ENCODE measurements around the gene MGST1.
A peak's percentile ranks its signal among the peaks of the same experiment; 100 is the strongest.
"Not testable (repeated sequence)": the region's sequence is repeated elsewhere in the genome, so short reads cannot be mapped to it uniquely, and the experiment has no call there.

MGST1 gene

GRCh38 chr12:16361142-16361783 lies 13.8 kb downstream of the MGST1 start:
- no peak for TF ChIP-seq CTCF (conservative IDR thresholded peaks at IDR 0.05; ENCODE audit: low read depth, low read length)
- no peak overlapping the region for H3K4me3 ChIP-seq (ENCODE audit: low read depth, low read length)
- DNase-seq (ENCODE audit: low read depth): peak; percentile 33

DNA sequence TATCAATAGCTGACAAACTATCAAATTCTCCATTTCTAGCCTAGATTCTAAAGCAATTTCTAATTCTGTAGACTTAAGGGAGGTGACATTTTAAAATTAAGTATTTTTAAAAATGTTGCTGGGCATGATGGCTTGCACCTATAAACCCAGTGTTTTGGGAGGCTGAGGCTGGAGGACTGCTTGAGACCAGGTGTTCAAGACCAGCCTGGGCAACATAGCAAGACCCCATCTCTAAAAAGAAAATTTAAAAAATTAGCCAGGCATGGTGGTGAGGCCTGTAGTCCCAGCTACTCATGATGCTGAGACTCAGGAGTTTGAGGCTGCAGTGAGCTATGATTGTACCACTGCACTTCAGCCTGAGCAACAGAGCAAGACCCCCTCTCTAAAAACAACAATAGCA lies 15.1 kb downstream of the MGST1 start:
- no peak for TF ChIP-seq CTCF (conservative IDR thresholded peaks at IDR 0.05; ENCODE audit: low read depth, low read length)
- H3K4me3 ChIP-seq (ENCODE audit: low read depth, low read length): no peak overlapping the region
- DNase-seq (ENCODE audit: low read depth): no peak

DNA sequence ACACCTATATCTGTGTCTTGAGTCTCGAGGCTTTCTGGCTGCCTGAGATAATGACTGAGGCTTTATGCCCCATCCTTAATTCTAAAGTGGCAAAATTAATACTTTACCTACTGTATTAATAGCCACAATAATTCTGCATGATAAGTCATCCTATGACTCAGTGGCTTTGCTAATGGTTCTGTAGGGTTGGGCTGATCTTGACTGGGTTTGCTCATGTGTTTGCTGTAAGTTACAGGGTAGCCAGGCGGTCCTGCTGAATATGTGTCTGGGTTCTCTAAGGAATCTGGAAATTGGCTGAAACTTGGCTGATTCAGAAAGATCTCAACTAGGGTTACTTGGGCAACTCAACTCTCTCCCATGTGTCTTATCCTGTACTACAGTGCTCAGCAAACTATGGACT lies 21.7 kb downstream of the MGST1 start:
- H3K4me3 ChIP-seq (ENCODE audit: low read depth, low read length): no peak overlapping the region
- no peak for TF ChIP-seq CTCF (conservative IDR thresholded peaks at IDR 0.05; ENCODE audit: low read depth, low read length)
- DNase-seq (ENCODE audit: low read depth): no peak

DNA sequence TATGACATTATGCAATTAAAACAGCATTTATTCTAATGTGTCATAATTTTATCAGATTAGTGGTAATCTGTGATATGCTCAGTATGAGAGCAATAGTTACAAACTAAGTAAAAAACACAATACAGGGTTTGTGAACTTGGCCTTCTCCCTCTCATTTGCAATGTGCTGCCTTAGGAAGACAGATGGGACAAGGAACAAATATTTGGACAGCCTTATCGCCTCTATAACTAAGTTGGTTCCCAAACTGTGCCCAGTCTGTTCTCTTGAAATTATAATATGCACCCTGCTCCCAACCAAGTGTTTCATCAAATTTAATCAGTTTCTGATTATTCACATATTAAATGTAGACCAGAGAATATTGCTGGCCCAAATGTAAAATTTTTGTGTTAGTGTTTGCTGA lies 22.7 kb downstream of the MGST1 start:
- DNase-seq (ENCODE audit: low read depth): no peak
- no peak for TF ChIP-seq CTCF (conservative IDR thresholded peaks at IDR 0.05; ENCODE audit: low read depth, low read length)
- H3K4me3 ChIP-seq (ENCODE audit: low read depth, low read length): no peak overlapping the region

DNA sequence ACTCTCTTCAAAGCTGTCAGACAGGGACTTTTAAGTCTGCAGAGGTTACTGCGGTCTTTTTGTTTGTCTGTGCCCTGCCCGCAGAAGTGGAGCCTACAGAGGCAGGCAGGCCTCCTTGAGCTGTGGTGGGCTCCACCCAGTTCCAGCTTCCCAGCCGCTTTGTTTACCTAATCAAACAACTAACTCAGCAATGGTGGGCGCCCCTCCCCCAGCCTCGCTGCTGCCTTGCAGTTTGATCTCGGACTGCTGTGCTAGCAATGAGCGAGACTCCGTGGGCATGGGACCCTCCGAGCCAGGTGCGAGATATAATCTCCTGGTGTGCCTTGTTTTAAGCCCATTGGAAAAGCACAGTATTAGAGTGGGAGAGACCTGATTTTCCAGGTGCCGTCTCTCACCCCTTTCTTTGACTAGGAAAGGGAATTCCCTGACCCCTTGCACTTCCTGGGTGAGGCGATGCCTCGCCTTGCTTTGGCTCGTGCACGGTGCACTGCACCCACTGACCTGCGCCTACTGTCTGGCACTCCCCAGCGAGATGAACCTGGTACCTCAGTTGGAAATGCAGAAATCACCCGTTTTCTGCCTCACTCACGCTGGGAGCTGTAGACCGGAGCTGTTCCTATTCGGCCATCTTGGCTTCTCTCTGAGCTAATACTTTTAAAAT lies 35.3 kb downstream of the MGST1 start:
- not testable (repeated sequence) for DNase-seq (ENCODE audit: low read depth); H3K4me3 ChIP-seq (ENCODE audit: low read depth, low read length)

DNA sequence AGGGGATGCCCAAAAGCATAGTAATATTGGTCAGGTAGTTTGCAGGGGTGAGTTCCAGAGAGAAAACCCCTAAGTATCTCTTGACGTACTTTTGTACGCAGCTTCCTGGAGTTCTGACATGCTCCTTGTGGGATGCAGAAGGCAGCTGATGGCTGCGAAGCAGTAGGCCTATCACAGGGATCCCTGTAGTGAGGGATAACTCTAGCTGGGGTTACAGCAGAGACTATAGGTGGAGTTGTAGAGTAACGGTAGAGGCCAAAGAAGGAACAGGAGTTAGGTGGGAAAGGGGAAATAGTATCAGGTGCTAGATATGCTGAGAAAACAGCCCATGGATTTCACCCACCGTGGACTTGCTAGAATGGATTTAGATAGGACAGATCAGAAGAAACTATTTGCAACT lies 37.3 kb downstream of the MGST1 start:
- DNase-seq (ENCODE audit: low read depth): no peak
- H3K4me3 ChIP-seq (ENCODE audit: low read depth, low read length): no peak overlapping the region
- no peak for TF ChIP-seq CTCF (conservative IDR thresholded peaks at IDR 0.05; ENCODE audit: low read depth, low read length)

DNA sequence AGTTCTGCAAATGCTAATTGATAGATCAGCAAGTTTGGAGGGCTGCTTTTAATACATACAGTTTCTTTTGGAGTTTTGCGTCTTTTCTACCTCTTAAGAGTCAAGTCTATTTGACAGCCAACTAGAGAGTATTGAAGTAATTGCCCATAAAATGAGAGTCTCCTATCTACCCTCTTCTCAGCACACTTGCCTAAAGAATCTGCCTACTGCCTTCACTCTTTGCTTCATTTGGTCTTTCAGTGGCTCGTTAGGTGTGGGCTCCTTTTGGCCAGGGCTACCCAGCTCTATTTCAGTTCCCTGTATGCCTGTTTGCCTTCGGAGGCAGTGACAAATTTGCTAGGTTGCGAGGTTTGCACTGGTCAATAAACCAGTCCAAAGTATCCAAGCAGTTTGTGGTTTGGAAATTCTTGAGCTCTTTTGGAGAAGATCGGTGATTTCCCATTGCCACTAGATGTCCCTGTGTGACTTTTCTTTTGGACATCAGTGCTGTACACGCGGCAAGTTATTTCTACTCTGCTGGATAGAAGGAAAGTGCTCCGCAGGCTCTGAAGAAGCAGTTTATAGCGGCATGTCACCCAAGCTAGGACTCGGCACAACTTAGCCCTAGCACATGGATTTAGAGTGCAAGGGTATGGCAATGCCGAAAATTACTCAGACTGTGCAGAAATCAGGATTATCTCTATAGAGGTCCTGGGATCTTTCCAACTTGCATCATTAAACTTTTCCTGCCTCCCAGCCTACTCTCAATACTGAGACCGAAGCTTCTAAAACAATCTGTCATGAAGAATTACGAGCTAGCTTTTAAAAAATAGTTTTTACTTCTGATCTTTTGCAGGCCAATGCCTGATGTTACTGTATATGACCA lies 38.6 kb downstream of the MGST1 start:
- TF ChIP-seq CTCF (conservative IDR thresholded peaks at IDR 0.05; ENCODE audit: low read depth, low read length): peak; percentile 56
- peak; percentile 77 for DNase-seq (ENCODE audit: low read depth)
- H3K4me3 ChIP-seq (ENCODE audit: low read depth, low read length): peak overlapping the region; percentile 13
